MM.1S (cell line): Measurements from ENCODE around the gene PPP1R12B.

Experiments used
- DNase-seq: peaks from one replicate; pipeline ENCODE4 v3.0.0-alpha.2; 2015
- H2AFZ ChIP-seq: fragments of 300-600 bp; sonication (generic); 2 replicates; pipeline ENCODE4 v1.6.0; 2016; ENCODE audit warnings: antibody characterized with exemption, low read length
- H3F3A ChIP-seq: fragments of 300-600 bp; sonication (generic); 2 replicates; pipeline ENCODE4 v1.6.1; 2016; ENCODE audit warnings: mild to moderate bottlenecking, antibody characterized with exemption, low read length, moderate library complexity, mixed read lengths; ENCODE audit not compliant: insufficient read depth
- H3K27ac ChIP-seq: fragments of 300-600 bp; sonication (generic); 2 replicates; pipeline ENCODE4 v1.5.1; 2016; ENCODE audit warnings: mild to moderate bottlenecking, low read length
- H3K27me3 ChIP-seq: fragments of 300-600 bp; sonication (generic); replicated peaks from 2 replicates; pipeline ENCODE4 v1.6.0; 2016; ENCODE audit warnings: low read length; ENCODE audit not compliant: insufficient read depth
- H3K36me3 ChIP-seq: fragments of 300-600 bp; sonication (generic); replicated peaks from 2 replicates; pipeline ENCODE4 v1.6.1; 2016; ENCODE audit warnings: mild to moderate bottlenecking, low read length, mixed read lengths; ENCODE audit not compliant: insufficient read depth
- H3K4me1 ChIP-seq: fragments of 300-600 bp; sonication (generic); 2 replicates; pipeline ENCODE4 v1.6.1; 2016; ENCODE audit warnings: low read length, mixed read lengths
- H3K4me2 ChIP-seq: fragments of 300-600 bp; sonication (generic); 2 replicates; pipeline ENCODE4 v1.6.0; 2016; ENCODE audit warnings: low read depth, low read length
- H3K4me3 ChIP-seq: fragments of 300-600 bp; sonication (generic); 2 replicates; pipeline ENCODE4 v1.5.1; 2016; ENCODE audit warnings: low read length, mixed read lengths
- H3K79me2 ChIP-seq: fragments of 300-600 bp; sonication (generic); 2 replicates; pipeline ENCODE4 v1.6.1; 2016; ENCODE audit warnings: mixed run types, low read length, mixed read lengths
- H3K9ac ChIP-seq: fragments of 300-600 bp; sonication (generic); 2 replicates; pipeline ENCODE4 v1.6.1; 2016; ENCODE audit warnings: low read length, mixed read lengths
- H3K9me2 ChIP-seq: fragments of 300-600 bp; sonication (generic); replicated peaks from 2 replicates; pipeline ENCODE4 v1.6.1; 2016; ENCODE audit warnings: mild to moderate bottlenecking, low read length, mixed read lengths; ENCODE audit not compliant: insufficient read depth
- H3K9me3 ChIP-seq: fragments of 300-600 bp; sonication (generic); replicated peaks from 2 replicates; pipeline ENCODE4 v1.6.1; 2016; ENCODE audit warnings: mild to moderate bottlenecking, low read length, mixed read lengths; ENCODE audit not compliant: insufficient read depth
- H4K20me1 ChIP-seq: fragments of 300-600 bp; sonication (generic); 2 replicates; pipeline ENCODE4 v1.6.1; 2016; ENCODE audit warnings: mild to moderate bottlenecking, low read length, moderate library complexity, mixed read lengths; ENCODE audit not compliant: insufficient read depth
- CTCF ChIP-seq: fragments of 300-600 bp; sonication (generic); IDR thresholded peaks from 2 replicates; pipeline ENCODE4 v1.5.1; 2016; ENCODE audit warnings: antibody characterized with exemption, low read length, mixed read lengths
- EZH2 ChIP-seq: fragments of 300-600 bp; sonication (generic); optimal IDR thresholded peaks from 2 replicates; pipeline ENCODE3; 2017; ENCODE audit warnings: low read depth, mild to moderate bottlenecking, antibody characterized with exemption, low read length, mixed read lengths
- EZH2phosphoT487 ChIP-seq: fragments of 300-600 bp; sonication (generic); IDR thresholded peaks from 2 replicates; pipeline ENCODE4 v1.6.1; 2018; ENCODE audit warnings: antibody characterized with exemption, low read length

PPP1R12B gene

GRCh38 chr1:202576816-202577215, 228.3 kb downstream of the PPP1R12B start:
- Histone ChIP-seq H3K9ac (no peak overlapping the region), H3K4me2 (no peak overlapping the region), H3K4me3 (no peak overlapping the region), H4K20me1 (no peaks in the 10 kb centered on the region), H3K4me1 (peaks cover 9% of the 10 kb centered on the region), H3K79me2 (no peaks in the 10 kb centered on the region), H2AFZ (no peak overlapping the region), H3K9me3 (no peaks in the 10 kb centered on the region), H3K27ac (no peak overlapping the region), H3K36me3 (no peaks in the 10 kb centered on the region), H3K27me3 (no peaks in the 10 kb centered on the region), H3K9me2 (no peaks in the 10 kb centered on the region), H3F3A (no peaks in the 10 kb centered on the region)
- no peak for DNase-seq
- TF ChIP-seq EZH2 (no peak), CTCF (no peak), EZH2phosphoT487 (no peak)

DNA sequence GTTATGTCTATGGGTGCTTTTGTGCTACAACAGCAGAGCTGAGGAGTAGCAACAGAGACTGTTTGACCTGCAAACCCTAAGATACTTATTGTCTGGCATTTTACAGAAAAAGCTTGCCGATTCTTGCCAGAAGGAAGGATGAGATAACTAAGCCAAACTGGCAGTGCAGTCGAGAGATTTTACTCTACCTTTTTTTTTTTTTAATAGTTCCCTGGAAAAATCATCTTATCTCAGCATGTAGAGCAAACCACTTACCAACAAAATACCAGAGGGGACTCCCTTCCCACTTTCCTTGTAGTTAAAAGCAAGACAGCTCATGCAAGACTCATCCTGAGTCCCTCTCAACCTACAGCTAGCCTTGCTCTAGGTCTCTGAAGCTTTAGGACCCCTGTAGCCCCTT, 228.9 kb downstream of the PPP1R12B start:
- no peaks in the 10 kb centered on the region for H3K9me2 ChIP-seq
- H3K27ac ChIP-seq = no peak overlapping the region
- H3K9me3 ChIP-seq = no peaks in the 10 kb centered on the region
- no peak for DNase-seq
- no peak overlapping the region for H3K9ac ChIP-seq
- no peaks in the 10 kb centered on the region for H3K36me3 ChIP-seq
- H3K4me2 ChIP-seq = no peak overlapping the region
- H2AFZ ChIP-seq = no peak overlapping the region
- H3K79me2 ChIP-seq = no peaks in the 10 kb centered on the region
- peaks cover 9% of the 10 kb centered on the region for H3K4me1 ChIP-seq
- no peaks in the 10 kb centered on the region for H3K27me3 ChIP-seq
- TF ChIP-seq EZH2phosphoT487 (no peak), EZH2 (no peak), CTCF (no peak)
- no peaks in the 10 kb centered on the region for H4K20me1 ChIP-seq
- H3K4me3 ChIP-seq = no peak overlapping the region
- no peaks in the 10 kb centered on the region for H3F3A ChIP-seq

- no peaks in the 10 kb centered on the region for H3K9me3 ChIP-seq
- H3K79me2 ChIP-seq = no peaks in the 10 kb centered on the region
- no peaks in the 10 kb centered on the region for H4K20me1 ChIP-seq
- no peak overlapping the region for H2AFZ ChIP-seq
- no peaks in the 10 kb centered on the region for H3K27me3 ChIP-seq
- H3K4me3 ChIP-seq = no peak overlapping the region
- H3F3A ChIP-seq = no peaks in the 10 kb centered on the region
- DNase-seq = no peak
- TF ChIP-seq CTCF = no peak
- no peak for TF ChIP-seq EZH2
- no peak for TF ChIP-seq EZH2phosphoT487
- H3K27ac ChIP-seq = no peak overlapping the region
- no peaks in the 10 kb centered on the region for H3K9me2 ChIP-seq
- H3K36me3 ChIP-seq = no peaks in the 10 kb centered on the region
- H3K9ac ChIP-seq = no peak overlapping the region
- peaks cover 7% of the 10 kb centered on the region for H3K4me1 ChIP-seq
- no peak overlapping the region for H3K4me2 ChIP-seq
These were observed 229.6 kb downstream of the PPP1R12B start for GRCh38 chr1:202578001-202578504.
